ENCODE results near the gene MISP.

DNA sequence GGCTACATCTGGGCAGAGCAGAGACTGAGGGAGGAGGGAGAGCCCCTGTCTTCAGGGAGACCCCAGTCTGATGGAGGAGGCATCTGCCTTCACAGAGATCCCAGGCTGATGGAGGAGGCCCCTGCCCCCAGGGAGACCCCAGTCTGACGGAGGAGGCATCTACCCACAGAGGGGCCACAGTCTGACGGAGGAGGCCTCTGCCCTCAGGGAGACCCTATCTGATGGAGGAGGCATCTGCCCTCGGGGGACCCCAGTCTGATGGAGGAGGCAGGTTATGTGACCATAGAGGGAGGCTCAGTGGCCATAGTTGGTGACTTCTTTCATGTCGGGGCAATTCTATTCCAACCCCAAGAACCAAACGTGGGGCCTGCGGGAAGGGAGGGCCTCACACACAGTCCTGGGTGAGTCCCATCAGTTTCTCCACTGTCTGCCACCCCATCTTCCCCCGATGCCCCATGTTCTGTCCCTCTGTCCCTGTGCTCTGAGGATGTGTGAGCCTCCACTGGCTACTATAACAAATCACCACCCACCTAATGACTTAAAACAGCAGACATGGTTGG lies 14.3 kb downstream of the MISP start:
- no peak for TF ChIP-seq EGR1 (IDR thresholded peaks at IDR 0.05; ENCODE audit: borderline replicate concordance in 1 of 2, low read depth in 2 of 2, low read length in 2 of 2)
- no peak for TF ChIP-seq POLR2A (IDR thresholded peaks at IDR 0.05; ENCODE audit: low read depth, low read length)
- TF ChIP-seq REST (IDR thresholded peaks at IDR 0.05; ENCODE audit: low read depth, low read length) = no peak
- no peak for TF ChIP-seq USF2 (IDR thresholded peaks at IDR 0.05; ENCODE audit: borderline replicate concordance, low read depth, low read length)
- TF ChIP-seq NFXL1 (IDR thresholded peaks at IDR 0.05; ENCODE audit: borderline replicate concordance) = no peak

Measured in GM12878 (cell line).